ENCODE measurements around the gene CCR7.
"Not testable (repeated sequence)": the region's sequence is repeated elsewhere in the genome, so short reads cannot be mapped to it uniquely, and the experiment has no call there.

CCR7 gene

GRCh38 chr17:40577611-40578065 is 12.4 kb upstream of the CCR7 start:
- no peak overlapping the region for H3K4me3 ChIP-seq (ENCODE audit: low read depth, low read length)
- no peak for DNase-seq (ENCODE audit: low read depth)
- TF ChIP-seq CTCF (IDR thresholded peaks at IDR 0.05; ENCODE audit: control insufficient read depth, extremely low read depth, insufficient read depth) = no peak

- no peak for TF ChIP-seq CTCF (IDR thresholded peaks at IDR 0.05; ENCODE audit: control insufficient read depth, extremely low read depth, insufficient read depth)
- no peak overlapping the region for H3K4me3 ChIP-seq (ENCODE audit: low read depth, low read length)
- no peak for DNase-seq (ENCODE audit: low read depth)
These were observed 11.0 kb upstream of the CCR7 start for GRCh38 chr17:40576113-40576740.

- TF ChIP-seq CTCF (IDR thresholded peaks at IDR 0.05; ENCODE audit: control insufficient read depth, extremely low read depth, insufficient read depth) = no peak
- DNase-seq (ENCODE audit: low read depth) = no peak
- H3K4me3 ChIP-seq (ENCODE audit: low read depth, low read length) = no peak overlapping the region
These were observed 9.0 kb upstream of the CCR7 start for GRCh38 chr17:40574292-40574691.

- not testable (repeated sequence) for DNase-seq (ENCODE audit: low read depth); H3K4me3 ChIP-seq (ENCODE audit: low read depth, low read length)
These were observed 7.1 kb upstream of the CCR7 start for GRCh38 chr17:40572245-40572993.

GRCh38 chr17:40568074-40568836 is 3.0 kb upstream of the CCR7 start:
- DNase-seq (ENCODE audit: low read depth) = no peak
- TF ChIP-seq CTCF (IDR thresholded peaks at IDR 0.05; ENCODE audit: control insufficient read depth, extremely low read depth, insufficient read depth) = no peak
- H3K4me3 ChIP-seq (ENCODE audit: low read depth, low read length) = no peak overlapping the region

- TF ChIP-seq CTCF (IDR thresholded peaks at IDR 0.05; ENCODE audit: control insufficient read depth, extremely low read depth, insufficient read depth) = no peak
- DNase-seq (ENCODE audit: low read depth) = no peak
- no peak overlapping the region for H3K4me3 ChIP-seq (ENCODE audit: low read depth, low read length)
These were observed 2.1 kb upstream of the CCR7 start for GRCh38 chr17:40567377-40567776.

- no peak overlapping the region for H3K4me3 ChIP-seq (ENCODE audit: low read depth, low read length)
- DNase-seq (ENCODE audit: low read depth) = no peak
- no peak for TF ChIP-seq CTCF (IDR thresholded peaks at IDR 0.05; ENCODE audit: control insufficient read depth, extremely low read depth, insufficient read depth)
These were observed 617 bp upstream of the CCR7 start for GRCh38 chr17:40565769-40566409.

Data from LNCaP clone FGC (cell line).